Hematopoietic multipotent progenitor cell treated with erythropoietin and hydrocortisone succinate and interleukin-3 and kit ligand, for 8 days (in vitro differentiated cells): ENCODE results near the gene ACADL.
"Not testable (repeated sequence)": the region's sequence is repeated elsewhere in the genome, so short reads cannot be mapped to it uniquely, and the experiment has no call there.

ENCODE experiments used
- DNase-seq: peaks from one replicate; pipeline ENCODE4 v3.0.0-alpha.2; 2015

The ACADL gene

GRCh38 chr2:210199186-210199765 lies 26.0 kb downstream of the ACADL start:
- peak; percentile 48 for DNase-seq

GRCh38 chr2:210198326-210198725 lies 26.9 kb downstream of the ACADL start:
- DNase-seq = no peak

- no peak for DNase-seq
These were observed 27.5 kb downstream of the ACADL start for GRCh38 chr2:210197720-210198119.

- peak; percentile 61 for DNase-seq
These were observed 30.0 kb downstream of the ACADL start for GRCh38 chr2:210195101-210195852.

- no peak for DNase-seq
These were observed 34.9 kb downstream of the ACADL start for GRCh38 chr2:210190345-210190744.

GRCh38 chr2:210189452-210190138 lies 35.7 kb downstream of the ACADL start:
- no peak for DNase-seq

- DNase-seq = no peak
These were observed 36.5 kb downstream of the ACADL start for GRCh38 chr2:210188755-210189154.

- no peak for DNase-seq
These were observed 37.1 kb downstream of the ACADL start for GRCh38 chr2:210188190-210188589.

- DNase-seq = not testable (repeated sequence)
These were observed 41.3 kb downstream of the ACADL start for GRCh38 chr2:210183936-210184335.

- DNase-seq = not testable (repeated sequence)
These were observed 43.6 kb downstream of the ACADL start for GRCh38 chr2:210181606-210182088.

- DNase-seq = not testable (repeated sequence)
These were observed 44.1 kb downstream of the ACADL start for GRCh38 chr2:210181033-210181605.

- no peak for DNase-seq
These were observed 44.8 kb downstream of the ACADL start for GRCh38 chr2:210180477-210180876.

GRCh38 chr2:210179351-210179990 lies 45.8 kb downstream of the ACADL start:
- no peak for DNase-seq

- DNase-seq = no peak
These were observed 47.5 kb downstream of the ACADL start for GRCh38 chr2:210177769-210178168.

- not testable (repeated sequence) for DNase-seq
These were observed 48.1 kb downstream of the ACADL start for GRCh38 chr2:210177115-210177514.

GRCh38 chr2:210174086-210174485 lies 51.2 kb downstream of the ACADL start:
- DNase-seq = no peak

GRCh38 chr2:210172219-210172575 lies 53.0 kb downstream of the ACADL start:
- DNase-seq = no peak

GRCh38 chr2:210171309-210172218 lies 53.7 kb downstream of the ACADL start, which contains the start of gene KANSL1L:
Gene KANSL1L, minus strand, starts transcription at chr2:210171409. Its CDS starts 16,827 bp downstream, at chr2:210154582.
- DNase-seq = peak; percentile 93

- DNase-seq = peak; percentile 96
These were observed 54.6 kb downstream of the ACADL start for GRCh38 chr2:210170446-210171303.

GRCh38 chr2:210170196-210170445 lies 55.1 kb downstream of the ACADL start:
- DNase-seq = no peak
